Measurements from ENCODE around the gene GLCCI1. TPM values are rescaled to one million over a fixed set of nuclear protein-coding genes. Genes with fewer than 3 reads are reported as not detected.

GLCCI1 gene
- total RNA-seq, 1 experiment from 2014 or later, result 12.9 TPM

GRCh38 chr7:7972922-7973594 lies 4.5 kb downstream of the GLCCI1 start:
- BruUV-seq (replicated peaks), result no TSS peak
- CTCF ChIA-PET, result interaction anchor here (0.6 to 0.8 kb wide), 2 partner anchors 60 to 695 kb away, joined by 4 to 7 read pairs; no protein-coding TSS in a partner anchor
- TF ChIP-seq CTCF (IDR thresholded peaks at IDR 0.05; ENCODE audit: unreplicated experiment), result no peak
- no peaks in the 10 kb centered on the region for H3K9me3 Mint-ChIP-seq (ENCODE audit: low read depth, unreplicated experiment)
- no peak overlapping the region for H3K4me3 Mint-ChIP-seq (ENCODE audit: low read depth, unreplicated experiment)
- no peak for DNase-seq
- no peak overlapping the region for H3K27ac Mint-ChIP-seq (ENCODE audit: unreplicated experiment)
- no peaks in the 10 kb centered on the region for H3K4me1 Mint-ChIP-seq (ENCODE audit: low read depth, unreplicated experiment)
- intact Hi-C loops (cut with micrococcal nuclease; ENCODE audit: unreplicated experiment), result loop anchor here (1.0 to 5.0 kb wide), 3 partner anchors 14 to 276 kb away; no protein-coding TSS in a partner anchor
- no peaks in the 10 kb centered on the region for H3K36me3 Mint-ChIP-seq (ENCODE audit: insufficient read depth, unreplicated experiment)
- H3K27me3 Mint-ChIP-seq (ENCODE audit: unreplicated experiment), result no peaks in the 10 kb centered on the region

- Mint-ChIP-seq H3K4me3 (ENCODE audit: low read depth, unreplicated experiment) (no peak overlapping the region), H3K27ac (ENCODE audit: unreplicated experiment) (no peak overlapping the region), H3K36me3 (ENCODE audit: insufficient read depth, unreplicated experiment) (no peaks in the 10 kb centered on the region), H3K4me1 (ENCODE audit: low read depth, unreplicated experiment) (no peaks in the 10 kb centered on the region), H3K9me3 (ENCODE audit: low read depth, unreplicated experiment) (no peaks in the 10 kb centered on the region), H3K27me3 (ENCODE audit: unreplicated experiment) (no peaks in the 10 kb centered on the region)
- intact Hi-C loops (cut with micrococcal nuclease; ENCODE audit: unreplicated experiment), result no loop called here
- DNase-seq, result no peak
- TF ChIP-seq CTCF (IDR thresholded peaks at IDR 0.05; ENCODE audit: unreplicated experiment), result no peak
- CTCF ChIA-PET, result interaction anchor here (0.7 kb wide), 1 partner anchor 20 kb away, joined by 3 read pairs; no protein-coding TSS in a partner anchor
- no TSS peak for BruUV-seq (replicated peaks)
These were observed 8.1 kb downstream of the GLCCI1 start for GRCh38 chr7:7976677-7977076.

- CTCF ChIA-PET, result interaction anchor here (1.1 kb wide), 2 partner anchors 9 to 12 kb away, joined by 3 read pairs; partner anchors contain the start of gene GLCCI1
- no peak for TF ChIP-seq CTCF (IDR thresholded peaks at IDR 0.05; ENCODE audit: unreplicated experiment)
- intact Hi-C loops (cut with micrococcal nuclease; ENCODE audit: unreplicated experiment), result no loop called here
- Mint-ChIP-seq H3K27ac (ENCODE audit: unreplicated experiment) (no peak overlapping the region), H3K4me3 (ENCODE audit: low read depth, unreplicated experiment) (no peak overlapping the region), H3K9me3 (ENCODE audit: low read depth, unreplicated experiment) (no peaks in the 10 kb centered on the region), H3K27me3 (ENCODE audit: unreplicated experiment) (no peaks in the 10 kb centered on the region), H3K36me3 (ENCODE audit: insufficient read depth, unreplicated experiment) (no peaks in the 10 kb centered on the region), H3K4me1 (ENCODE audit: low read depth, unreplicated experiment) (no peaks in the 10 kb centered on the region)
- no peak for DNase-seq
- BruUV-seq (replicated peaks), result no TSS peak
These were observed 9.2 kb downstream of the GLCCI1 start for GRCh38 chr7:7977774-7978173.

- no peaks in the 10 kb centered on the region for H3K9me3 Mint-ChIP-seq (ENCODE audit: low read depth, unreplicated experiment)
- no TSS peak for BruUV-seq (replicated peaks)
- DNase-seq, result no peak
- H3K4me3 Mint-ChIP-seq (ENCODE audit: low read depth, unreplicated experiment), result no peak overlapping the region
- intact Hi-C loops (cut with micrococcal nuclease; ENCODE audit: unreplicated experiment), result no loop called here
- H3K27ac Mint-ChIP-seq (ENCODE audit: unreplicated experiment), result no peak overlapping the region
- no peaks in the 10 kb centered on the region for H3K27me3 Mint-ChIP-seq (ENCODE audit: unreplicated experiment)
- CTCF ChIA-PET, result interaction anchor here (1.2 kb wide), 1 partner anchor 9 kb away, joined by 3 read pairs; no protein-coding TSS in a partner anchor
- no peak for TF ChIP-seq CTCF (IDR thresholded peaks at IDR 0.05; ENCODE audit: unreplicated experiment)
- no peaks in the 10 kb centered on the region for H3K4me1 Mint-ChIP-seq (ENCODE audit: low read depth, unreplicated experiment)
- no peaks in the 10 kb centered on the region for H3K36me3 Mint-ChIP-seq (ENCODE audit: insufficient read depth, unreplicated experiment)
These were observed 10.3 kb downstream of the GLCCI1 start for GRCh38 chr7:7978860-7979259.

Data from Calu3 (cell line).